A549 (cell line): ENCODE measurements around the gene CAPN9. TPM values are rescaled to one million over a fixed set of nuclear protein-coding genes. Genes with fewer than 3 reads are reported as not detected.
"Not testable (repeated sequence)": the region's sequence is repeated elsewhere in the genome, so short reads cannot be mapped to it uniquely, and the experiment has no call there.

Experiments
- ATAC-seq, 2 experiments: fragments of 200-7000 bp in 1 of 2; fragments of >200 bp in 1 of 2; cut with Nextera tagmentation in 1 of 2; cut with Tn5 transposase in 1 of 2; 3 replicates each; pipeline versions ENCODE4 v1.8.0 to v1.9.1; 2018 to 2020; ENCODE audit warnings: mild to moderate bottlenecking in 1 of 2, moderate library complexity in 1 of 2
- CTCF ChIA-PET: fragments of 300-600 bp; sonication (Branson Sonifier 250); formaldehyde crosslinking; extraction: SDS; loops from one replicate; lab custom pipeline; 2021; ENCODE audit warnings: antibody characterized with exemption, inconsistent platforms; lab: Yijun Ruan, JAX
- POLR2A ChIA-PET: fragments of 350-600 bp; formaldehyde crosslinking; extraction: SDS; loops from one replicate; lab custom pipeline; 2021; ENCODE audit warnings: antibody characterized with exemption, inconsistent platforms; lab: Yijun Ruan, JAX
- DNase-seq, 2 experiments: peaks; one replicate each; pipeline versions ENCODE4 v3.0.0 to v3.0.0-alpha.2; 2011 to 2016; ENCODE audit warnings: low read depth in 1 of 2, low spot score in 1 of 2
- FAIRE-seq: peaks from 2 replicates; lab custom pipeline; 2011; peaks lifted over from hg19 to GRCh38; lab: Jason Lieb, UNC
- H3K27ac ChIP-seq, 2 experiments: fragments of >200 bp; sonication (Bioruptor Twin); formaldehyde crosslinking; 3 replicates each; pipeline ENCODE4 v1.5.1; 2016 to 2017
- H3K4me1 ChIP-seq: fragments of >200 bp; sonication (Bioruptor Twin); formaldehyde crosslinking; 3 replicates; pipeline ENCODE4 v1.6.1; 2016
- H3K4me2 ChIP-seq: fragments of >200 bp; sonication (Bioruptor Twin); formaldehyde crosslinking; 3 replicates; pipeline ENCODE4 v1.6.1; 2016
- H3K4me3 ChIP-seq: fragments of >200 bp; sonication (Bioruptor Twin); formaldehyde crosslinking; 3 replicates; pipeline ENCODE4 v1.5.1; 2016
- H3K9me3 ChIP-seq: fragments of >200 bp; sonication (Bioruptor Twin); formaldehyde crosslinking; 3 replicates; pipeline ENCODE4 v1.6.1; 2016
- CEBPB ChIP-seq, 2 experiments: fragments of >200 bp in 1 of 2; sonication (Bioruptor Twin) in 1 of 2; formaldehyde crosslinking in 1 of 2; IDR thresholded peaks; 2 replicates each; pipeline ENCODE4 v1.6.1; 2012 to 2016
- CHD2 ChIP-seq: fragments of 150-350 bp; IDR thresholded peaks from 2 replicates; pipeline ENCODE4 v1.6.1; 2014; ENCODE audit warnings: low read length; ENCODE audit not compliant: partially characterized antibody
- EHF ChIP-seq: fragments of 250-450 bp; sonication (Bioruptor Pico); IDR thresholded peaks from 2 replicates; pipeline ENCODE4 v1.5.0; 2020; ENCODE audit warnings: mild to moderate bottlenecking
- EHMT2 ChIP-seq: fragments of 200-600 bp; sonication (generic); IDR thresholded peaks from 2 replicates; pipeline ENCODE4 v1.6.1; 2016; ENCODE audit warnings: antibody characterized with exemption, low read depth, mild to moderate bottlenecking, moderate library complexity
- ESRRA ChIP-seq: fragments of 150-350 bp; IDR thresholded peaks from 2 replicates; pipeline ENCODE4 v1.6.1; 2014; ENCODE audit warnings: mild to moderate bottlenecking, low read length, borderline replicate concordance
- HEYL ChIP-seq: fragments of 250-450 bp; sonication (Bioruptor Pico); IDR thresholded peaks from 2 replicates; pipeline ENCODE4 v1.8.0; 2021; ENCODE audit warnings: mild to moderate bottlenecking, moderate library complexity
- JUNB ChIP-seq: fragments of >200 bp; sonication (Bioruptor Twin); formaldehyde crosslinking; IDR thresholded peaks from 2 replicates; pipeline ENCODE4 v1.6.1; 2016
- KDM1A ChIP-seq: fragments of 200-600 bp; sonication (generic); IDR thresholded peaks from 2 replicates; pipeline ENCODE4 v1.6.1; 2016; ENCODE audit warnings: low read depth, mild to moderate bottlenecking
- KDM5A ChIP-seq: fragments of 200-600 bp; sonication (generic); IDR thresholded peaks from 2 replicates; pipeline ENCODE4 v1.6.1; 2016; ENCODE audit warnings: antibody characterized with exemption, mild to moderate bottlenecking
- MAFK ChIP-seq: fragments of 450-650 bp; IDR thresholded peaks from 2 replicates; pipeline ENCODE4 v1.6.1; 2014; ENCODE audit not compliant: partially characterized antibody
- MAZ ChIP-seq: fragments of 150-350 bp; IDR thresholded peaks from 2 replicates; pipeline ENCODE4 v1.6.1; 2014; ENCODE audit warnings: antibody characterized with exemption, low read depth, low read length, borderline replicate concordance
- RAD21 ChIP-seq, 2 experiments: fragments of >200 bp in 1 of 2; sonication (Bioruptor Twin) in 1 of 2; formaldehyde crosslinking in 1 of 2; IDR thresholded peaks in 1 of 2; conservative IDR thresholded peaks in 1 of 2; 2 replicates in 1 of 2; 3 replicates in 1 of 2; pipeline ENCODE4 v1.6.1; 2012 to 2018; ENCODE audit warnings: inconsistent platforms in 1 of 2
- RNF2 ChIP-seq: fragments of 200-600 bp; sonication (generic); IDR thresholded peaks from 2 replicates; pipeline ENCODE4 v1.6.1; 2016; ENCODE audit warnings: low read depth, mild to moderate bottlenecking, antibody characterized with exemption, moderate library complexity, borderline replicate concordance
- SMC3 ChIP-seq: fragments of >200 bp; sonication (Bioruptor Twin); formaldehyde crosslinking; IDR thresholded peaks from 3 replicates; pipeline ENCODE4 v1.6.1; 2018; ENCODE audit warnings: inconsistent platforms
- TFCP2L1 ChIP-seq: fragments of 250-450 bp; sonication (Bioruptor Pico); IDR thresholded peaks from 2 replicates; pipeline ENCODE4 v1.5.0; 2021; ENCODE audit warnings: mild to moderate bottlenecking
- ZFP36 ChIP-seq: fragments of 450-650 bp; IDR thresholded peaks from 2 replicates; pipeline ENCODE4 v1.6.1; 2014; ENCODE audit warnings: borderline replicate concordance; ENCODE audit not compliant: partially characterized antibody
- ZSCAN20 ChIP-seq: fragments of 250-450 bp; sonication (Bioruptor Pico); IDR thresholded peaks from 2 replicates; pipeline ENCODE4 v1.8.0; 2022; ENCODE audit warnings: mild to moderate bottlenecking, moderate library complexity
- WGBS: methylation state at CpG from one replicate; pipeline ENCODE4 v1.1.6; 2017; ENCODE audit errors: missing lambda C conversion rate; 5-methylcytosine and 5-hydroxymethylcytosine counted together
- polyA minus RNA-seq: library from RNA; depleted of rRNA, polyadenylated mRNA; stranded (reverse); fragments of >200 nt; gene quantifications from 2 replicates; pipeline ENCODE4 v1.2.3, GENCODE V29; 2011; rRNA and poly(A)+ RNA removed
- polyA plus RNA-seq, 4 experiments: library from polyadenylated mRNA; depleted of rRNA in 3 of 4; stranded (reverse); fragments of >200 nt; fragmentation: RNase III in 1 of 4; extraction: RNeasy Plus Mini Kit Qiagen cat#74134 plus additional on column Dnase treatment in 1 of 4; gene quantifications; 2 replicates in 3 of 4; 3 replicates in 1 of 4; pipeline ENCODE4 v1.2.3, GENCODE V29; 2011 to 2017
- TF ChIP-seq, protein P1 (sequence below): IDR thresholded peaks from 2 replicates; pipeline ENCODE4 v1.6.1; 2012
- TF ChIP-seq, protein P2 (sequence below): fragments of >200 bp; sonication (Bioruptor Twin); formaldehyde crosslinking; IDR thresholded peaks from 2 replicates; pipeline ENCODE4 v1.6.1; 2016
- TF ChIP-seq, protein P3 (sequence below): IDR thresholded peaks from 2 replicates; pipeline ENCODE4 v1.6.1; 2012; ENCODE audit warnings: low read depth, borderline replicate concordance
- TF ChIP-seq, protein P4 (sequence below): fragments of 250-450 bp; sonication (Bioruptor Pico); IDR thresholded peaks from 2 replicates; pipeline ENCODE4 v1.5.0; 2020; ENCODE audit warnings: low read depth, mild to moderate bottlenecking, moderate library complexity

The CAPN9 gene, protein sequence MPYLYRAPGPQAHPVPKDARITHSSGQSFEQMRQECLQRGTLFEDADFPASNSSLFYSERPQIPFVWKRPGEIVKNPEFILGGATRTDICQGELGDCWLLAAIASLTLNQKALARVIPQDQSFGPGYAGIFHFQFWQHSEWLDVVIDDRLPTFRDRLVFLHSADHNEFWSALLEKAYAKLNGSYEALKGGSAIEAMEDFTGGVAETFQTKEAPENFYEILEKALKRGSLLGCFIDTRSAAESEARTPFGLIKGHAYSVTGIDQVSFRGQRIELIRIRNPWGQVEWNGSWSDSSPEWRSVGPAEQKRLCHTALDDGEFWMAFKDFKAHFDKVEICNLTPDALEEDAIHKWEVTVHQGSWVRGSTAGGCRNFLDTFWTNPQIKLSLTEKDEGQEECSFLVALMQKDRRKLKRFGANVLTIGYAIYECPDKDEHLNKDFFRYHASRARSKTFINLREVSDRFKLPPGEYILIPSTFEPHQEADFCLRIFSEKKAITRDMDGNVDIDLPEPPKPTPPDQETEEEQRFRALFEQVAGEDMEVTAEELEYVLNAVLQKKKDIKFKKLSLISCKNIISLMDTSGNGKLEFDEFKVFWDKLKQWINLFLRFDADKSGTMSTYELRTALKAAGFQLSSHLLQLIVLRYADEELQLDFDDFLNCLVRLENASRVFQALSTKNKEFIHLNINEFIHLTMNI
- polyA plus RNA-seq (2011; rRNA removed) (not detected in 2 replicates), polyA plus RNA-seq (2017; fragmentation: RNase III; extraction: RNeasy Plus Mini Kit Qiagen cat#74134 plus additional on column Dnase treatment) (not detected in 3 replicates), polyA minus RNA-seq (0.17 TPM in 1 of 2 replicates, not detected in the other)
- polyA plus RNA-seq (2012; cell fraction: cytosol; rRNA removed) = not detected in 2 replicates
- not detected in 2 replicates for polyA plus RNA-seq (2012; cell fraction: nucleus; rRNA removed)

DNA sequence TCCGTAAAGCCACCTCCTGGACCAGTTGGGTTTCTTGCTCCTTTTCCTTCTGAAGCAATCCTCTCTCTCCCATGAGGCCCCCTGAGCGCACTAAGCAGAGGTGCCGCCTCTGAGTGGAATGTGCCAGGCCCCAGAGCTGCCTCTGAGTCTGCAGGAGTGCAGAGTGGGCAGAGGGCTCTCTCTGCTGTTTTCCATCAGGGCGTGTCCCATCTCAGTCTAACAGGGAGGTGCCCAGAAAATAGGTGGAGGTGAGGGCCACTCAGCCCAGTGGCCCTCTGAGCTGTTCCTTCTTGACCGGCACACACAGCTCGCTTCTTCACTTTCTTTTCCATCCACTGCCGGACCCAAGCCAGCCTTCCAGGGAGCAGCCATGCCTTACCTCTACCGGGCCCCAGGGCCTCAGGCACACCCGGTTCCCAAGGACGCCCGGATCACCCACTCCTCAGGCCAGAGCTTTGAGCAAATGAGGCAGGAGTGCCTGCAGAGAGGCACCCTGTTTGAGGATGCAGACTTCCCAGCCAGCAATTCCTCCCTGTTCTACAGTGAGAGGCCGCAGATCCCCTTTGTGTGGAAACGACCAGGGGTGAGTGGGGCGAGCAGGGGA lies at the start of gene CAPN9:
Gene CAPN9, plus strand, starts transcription at position 262 of the 604 bp plus-strand sequence. Its CDS starts 109 bp downstream, at position 371.
- FAIRE-seq = no peak
- whole genome bisulfite sequencing = 73% methylated on average over 9 of the region's 14 CpGs
- H3K4me3 ChIP-seq = no peak within 1 kb of the TSS
- no peak within 1 kb of the TSS for H3K4me2 ChIP-seq
- H3K9me3 ChIP-seq = no peaks in the 10 kb centered on the region
- TF ChIP-seq MAFK (no peak), RNF2 (no peak), KDM1A (no peak), JUNB (no peak), CEBPB (IDR thresholded peaks at IDR 0.05) (no peak), ZSCAN20 (CRISPR knock-in tag) (no peak), CHD2 (no peak), HEYL (CRISPR knock-in tag) (no peak), TFCP2L1 (no peak), RAD21 (conservative IDR thresholded peaks at IDR 0.05 in 1 of 2, IDR thresholded peaks at IDR 0.05 in 1 of 2) (no peak)
- TF ChIP-seq, protein P1, sequence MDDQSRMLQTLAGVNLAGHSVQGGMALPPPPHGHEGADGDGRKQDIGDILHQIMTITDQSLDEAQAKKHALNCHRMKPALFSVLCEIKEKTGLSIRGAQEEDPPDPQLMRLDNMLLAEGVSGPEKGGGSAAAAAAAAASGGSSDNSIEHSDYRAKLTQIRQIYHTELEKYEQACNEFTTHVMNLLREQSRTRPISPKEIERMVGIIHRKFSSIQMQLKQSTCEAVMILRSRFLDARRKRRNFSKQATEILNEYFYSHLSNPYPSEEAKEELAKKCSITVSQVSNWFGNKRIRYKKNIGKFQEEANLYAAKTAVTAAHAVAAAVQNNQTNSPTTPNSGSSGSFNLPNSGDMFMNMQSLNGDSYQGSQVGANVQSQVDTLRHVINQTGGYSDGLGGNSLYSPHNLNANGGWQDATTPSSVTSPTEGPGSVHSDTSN = no peak
- TF ChIP-seq, protein P2, sequence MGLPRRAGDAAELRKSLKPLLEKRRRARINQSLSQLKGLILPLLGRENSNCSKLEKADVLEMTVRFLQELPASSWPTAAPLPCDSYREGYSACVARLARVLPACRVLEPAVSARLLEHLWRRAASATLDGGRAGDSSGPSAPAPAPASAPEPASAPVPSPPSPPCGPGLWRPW = no peak
- TF ChIP-seq, protein P3, sequence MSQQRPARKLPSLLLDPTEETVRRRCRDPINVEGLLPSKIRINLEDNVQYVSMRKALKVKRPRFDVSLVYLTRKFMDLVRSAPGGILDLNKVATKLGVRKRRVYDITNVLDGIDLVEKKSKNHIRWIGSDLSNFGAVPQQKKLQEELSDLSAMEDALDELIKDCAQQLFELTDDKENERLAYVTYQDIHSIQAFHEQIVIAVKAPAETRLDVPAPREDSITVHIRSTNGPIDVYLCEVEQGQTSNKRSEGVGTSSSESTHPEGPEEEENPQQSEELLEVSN = no peak
- DNase-seq = no peak
- no peak for ATAC-seq
- ChIA-PET CTCF (interaction anchor here (1.3 kb wide), 1 partner anchor 25 kb away, joined by 3 read pairs; no protein-coding TSS in a partner anchor), POLR2A (no interaction called here)
- peaks cover 10% of the 10 kb centered on the region; the same call in 1 of the 3 replicates for H3K4me1 ChIP-seq
- no peak within 1 kb of the TSS for H3K27ac ChIP-seq

DNA sequence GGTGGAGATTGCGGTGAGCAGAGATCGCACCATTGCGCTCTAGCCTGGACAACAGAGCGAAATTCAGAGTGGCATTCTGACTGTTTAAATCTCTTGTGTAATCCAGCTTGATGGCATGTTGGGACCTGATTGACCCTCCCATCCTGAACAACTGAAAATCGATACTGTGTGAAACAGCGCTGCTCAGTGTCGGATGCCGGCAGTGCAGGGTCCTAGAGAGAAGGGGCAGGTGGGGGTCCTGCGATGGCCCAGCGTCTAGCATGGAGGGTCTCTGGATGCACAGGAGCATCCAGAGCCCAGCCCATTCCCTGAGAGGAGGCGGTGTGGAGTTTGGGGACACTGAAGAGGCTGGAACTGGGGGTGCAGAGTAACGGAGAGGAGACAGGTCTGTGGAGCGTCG lies 49.1 kb upstream of the CAPN9 start:
- Histone ChIP-seq H3K4me1 (no peaks in the 10 kb centered on the region), H3K9me3 (no peaks in the 10 kb centered on the region), H3K27ac (no peak overlapping the region), H3K4me3 (no peak overlapping the region), H3K4me2 (no peak overlapping the region)
- ChIA-PET CTCF (interaction anchor here (1.1 kb wide), 1 partner anchor 11 kb away, joined by 3 read pairs; no protein-coding TSS in a partner anchor), POLR2A (no interaction called here)
- DNase-seq = no peak
- no peak for TF ChIP-seq EHF
- no peak for FAIRE-seq
- no peak for ATAC-seq
- WGBS = 94% methylated on average over 14 of the region's 14 CpGs

DNA sequence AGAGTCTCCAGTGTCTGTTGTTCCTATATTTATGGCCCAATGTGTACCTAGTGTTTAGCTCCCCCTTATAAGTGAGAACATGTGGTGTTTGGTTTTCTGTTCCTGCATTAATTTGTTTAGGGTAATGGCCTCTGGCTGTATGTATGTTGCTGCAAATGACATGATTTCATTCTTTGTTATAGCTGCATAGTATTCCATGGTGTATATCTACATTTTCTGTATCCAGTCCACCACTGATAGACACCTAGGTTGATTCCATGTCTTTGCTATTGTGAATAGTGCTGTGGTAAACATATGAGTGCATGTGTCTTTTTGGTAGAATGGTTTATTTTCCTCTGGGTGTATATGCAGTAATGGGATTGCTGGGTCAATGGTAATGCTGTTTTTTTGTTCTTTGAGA lies 48.2 kb upstream of the CAPN9 start:
- FAIRE-seq, H3K4me2 ChIP-seq, H3K4me3 ChIP-seq, H3K27ac ChIP-seq, ATAC-seq, H3K9me3 ChIP-seq, H3K4me1 ChIP-seq, DNase-seq, CTCF ChIA-PET, POLR2A ChIA-PET: not testable (repeated sequence)

DNA sequence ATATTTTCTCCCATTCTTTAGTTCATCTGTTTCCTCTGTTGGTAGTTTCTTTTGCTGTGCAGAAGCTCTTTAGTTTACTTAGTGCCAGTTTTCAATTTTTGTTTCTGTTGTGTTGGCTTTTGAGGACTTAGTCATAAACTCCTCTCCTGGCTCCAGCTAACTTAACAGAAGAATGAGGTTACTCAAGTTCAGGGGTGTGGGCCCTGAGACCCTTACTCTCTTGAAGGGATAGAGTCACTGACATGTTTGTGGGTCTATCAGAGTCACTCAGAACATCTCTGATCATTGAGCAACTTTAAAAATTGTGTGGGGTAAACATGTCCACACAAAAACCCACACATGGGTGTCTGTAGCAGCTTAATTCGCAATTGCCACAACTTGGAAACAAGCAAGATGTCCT lies 47.5 kb upstream of the CAPN9 start:
- TF ChIP-seq SMC3 (no peak), ZFP36 (no peak), JUNB (no peak), ESRRA (no peak), EHMT2 (no peak), MAZ (no peak), KDM5A (no peak)
- TF ChIP-seq, protein P4, sequence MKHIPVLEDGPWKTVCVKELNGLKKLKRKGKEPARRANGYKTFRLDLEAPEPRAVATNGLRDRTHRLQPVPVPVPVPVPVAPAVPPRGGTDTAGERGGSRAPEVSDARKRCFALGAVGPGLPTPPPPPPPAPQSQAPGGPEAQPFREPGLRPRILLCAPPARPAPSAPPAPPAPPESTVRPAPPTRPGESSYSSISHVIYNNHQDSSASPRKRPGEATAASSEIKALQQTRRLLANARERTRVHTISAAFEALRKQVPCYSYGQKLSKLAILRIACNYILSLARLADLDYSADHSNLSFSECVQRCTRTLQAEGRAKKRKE (CRISPR knock-in tag) = no peak
- TF ChIP-seq, protein P1 = no peak
- no peak for FAIRE-seq
- ChIA-PET CTCF (no interaction called here), POLR2A (no interaction called here)
- Histone ChIP-seq H3K4me1 (no peaks in the 10 kb centered on the region), H3K9me3 (no peaks in the 10 kb centered on the region), H3K4me3 (no peak overlapping the region), H3K4me2 (no peak overlapping the region), H3K27ac (no peak overlapping the region)
- WGBS = 33% methylated on average over 1 of the region's 1 CpG
- DNase-seq = no peak
- ATAC-seq = no peak
